Measurements from ENCODE around the gene SRSF12.
A peak's percentile ranks its signal among the peaks of the same experiment; 100 is the strongest.
"Not testable (repeated sequence)": the region's sequence is repeated elsewhere in the genome, so short reads cannot be mapped to it uniquely, and the experiment has no call there.

SRSF12 gene

DNA sequence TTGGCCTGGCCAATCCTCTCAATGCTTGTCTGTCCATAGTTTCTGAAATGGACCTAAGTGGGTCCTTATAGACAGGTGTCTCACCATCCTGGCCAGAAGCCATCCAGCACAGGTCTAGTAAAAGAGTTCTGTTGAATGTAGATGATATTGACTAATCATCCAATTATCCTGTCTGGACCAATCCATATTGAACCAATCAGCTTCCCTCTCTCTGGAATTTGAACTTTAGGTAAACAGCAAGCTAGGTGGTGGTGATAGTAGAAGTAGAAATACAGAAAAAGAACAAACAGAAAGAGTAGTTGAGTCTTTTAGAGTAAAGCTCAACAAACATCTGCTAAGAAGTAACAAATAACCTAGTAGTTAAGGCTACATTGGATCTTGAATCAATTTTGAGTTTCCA is 46.8 kb downstream of the SRSF12 start:
- no peak for DNase-seq (ENCODE audit: low read depth in 2 of 2)

DNA sequence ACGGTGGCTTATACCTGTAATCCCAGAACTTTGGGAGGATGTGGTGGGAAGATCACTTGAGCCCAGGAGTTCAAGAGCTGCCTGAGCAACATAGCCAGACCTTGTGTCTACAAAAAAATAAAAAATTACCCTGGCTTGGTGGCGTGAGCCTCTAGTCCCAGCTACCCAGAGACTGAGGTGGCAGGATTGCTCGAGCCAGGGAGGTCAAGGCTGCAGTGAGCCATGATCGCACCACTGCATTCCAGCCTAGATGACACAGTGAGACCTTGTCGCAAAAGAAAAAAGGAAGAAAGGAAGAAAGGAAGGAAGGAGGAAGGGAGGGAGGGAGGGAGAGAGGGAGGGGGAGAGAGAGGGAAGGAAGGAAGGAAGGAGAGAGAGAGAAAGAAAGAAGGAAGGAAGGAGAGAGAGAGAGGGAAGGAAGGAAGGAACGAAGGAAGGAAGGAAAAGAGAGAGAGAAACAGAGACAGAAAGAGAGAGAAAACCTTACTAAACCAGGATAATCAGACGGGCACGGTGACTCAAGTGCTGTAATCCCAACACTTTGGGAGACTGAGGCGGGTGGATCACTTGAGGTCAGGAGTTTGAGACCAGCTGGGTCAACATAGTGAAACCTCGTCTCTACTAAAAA is 48.2 kb downstream of the SRSF12 start:
- DNase-seq (ENCODE audit: low read depth in 2 of 2) = no peak

- DNase-seq (ENCODE audit: low read depth in 2 of 2) = no peak
Measured at GRCh38 chr6:89068695-89069094, 49.2 kb downstream of the SRSF12 start.

GRCh38 chr6:89067796-89068195 is 50.1 kb downstream of the SRSF12 start:
- DNase-seq (ENCODE audit: low read depth in 2 of 2) = no peak

DNA sequence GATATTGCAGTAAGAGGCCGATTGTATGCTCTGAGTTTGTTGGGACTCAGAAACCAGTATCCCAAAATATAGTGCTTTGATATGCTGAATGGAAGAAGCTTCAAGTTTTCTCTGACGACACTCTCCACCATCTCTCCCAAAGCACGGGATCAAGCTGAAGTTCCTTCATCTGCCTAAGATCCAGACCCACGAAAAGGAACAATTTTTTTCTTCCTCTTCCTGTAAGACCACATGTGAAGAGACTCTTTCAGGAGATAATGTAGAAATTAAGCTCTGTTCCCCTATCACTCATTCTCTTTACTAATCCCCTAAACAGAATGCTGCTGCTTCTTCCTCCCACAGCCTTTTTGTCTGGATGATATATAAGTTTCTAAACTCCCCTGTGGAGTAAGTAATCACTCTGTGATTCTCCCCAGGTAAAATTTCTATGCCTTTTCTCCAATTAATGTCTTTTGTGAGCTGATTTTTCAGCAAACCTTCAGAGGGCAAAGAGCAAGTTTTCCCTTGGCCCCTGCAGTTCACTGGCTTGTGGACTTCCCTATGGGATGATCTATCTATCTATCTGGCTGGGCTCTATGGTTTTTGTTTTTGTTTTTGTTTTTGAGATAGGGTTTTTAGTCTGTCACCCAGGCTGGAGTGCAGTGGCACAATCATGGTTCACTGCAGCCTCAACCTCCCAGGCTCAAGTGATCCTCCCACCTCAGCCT is 50.8 kb downstream of the SRSF12 start:
- no peak for DNase-seq (ENCODE audit: low read depth in 2 of 2)

DNA sequence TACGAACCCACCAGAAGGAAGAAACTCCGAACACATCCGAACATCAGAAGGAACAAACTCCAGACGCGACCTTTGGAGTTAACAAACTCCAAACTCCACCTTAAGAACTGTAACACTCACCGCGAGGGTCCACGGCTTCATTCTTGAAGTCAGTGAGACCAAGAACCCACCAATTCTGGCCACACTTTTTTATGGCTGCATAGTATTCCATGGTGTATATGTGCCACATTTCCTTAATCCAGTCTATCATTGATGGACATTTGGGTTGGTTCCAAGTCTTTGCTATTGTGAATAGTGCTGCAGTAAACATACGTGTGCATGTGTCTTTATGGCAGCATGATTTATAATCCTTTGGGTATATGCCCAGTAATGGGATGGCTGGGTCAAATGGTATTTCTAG is 51.8 kb downstream of the SRSF12 start:
- DNase-seq (ENCODE audit: low read depth in 2 of 2) = not testable (repeated sequence)

DNA sequence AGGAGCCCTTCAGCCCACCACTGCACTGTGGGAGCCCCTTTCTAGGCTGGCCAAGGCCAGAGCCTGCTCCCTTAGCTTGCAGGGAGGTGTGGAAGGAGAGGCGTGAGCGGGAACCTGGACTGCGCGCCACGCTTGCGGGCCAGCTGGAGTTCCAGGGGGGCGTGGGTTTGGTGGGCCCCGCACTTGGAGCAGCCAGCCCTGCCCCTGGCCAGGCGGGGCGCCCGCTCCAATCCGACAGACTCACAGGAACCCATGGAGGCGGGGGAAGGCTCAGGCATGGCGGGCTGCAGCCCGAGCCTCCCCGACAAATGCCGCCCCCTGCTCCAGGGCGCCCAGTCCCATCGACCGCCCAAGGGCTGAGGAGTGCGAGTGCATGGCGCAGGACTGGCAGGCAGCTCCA is 52.9 kb downstream of the SRSF12 start:
- DNase-seq (ENCODE audit: low read depth in 2 of 2) = not testable (repeated sequence)

- DNase-seq (ENCODE audit: low read depth in 2 of 2) = no peak
Measured at GRCh38 chr6:89063881-89064280, 54.0 kb downstream of the SRSF12 start.

- no peak for DNase-seq (ENCODE audit: low read depth in 2 of 2)
Measured at GRCh38 chr6:89059227-89059626, 58.6 kb downstream of the SRSF12 start.

- DNase-seq (ENCODE audit: low read depth in 2 of 2) = no peak
Measured at GRCh38 chr6:89058627-89059026, 59.2 kb downstream of the SRSF12 start.

DNA sequence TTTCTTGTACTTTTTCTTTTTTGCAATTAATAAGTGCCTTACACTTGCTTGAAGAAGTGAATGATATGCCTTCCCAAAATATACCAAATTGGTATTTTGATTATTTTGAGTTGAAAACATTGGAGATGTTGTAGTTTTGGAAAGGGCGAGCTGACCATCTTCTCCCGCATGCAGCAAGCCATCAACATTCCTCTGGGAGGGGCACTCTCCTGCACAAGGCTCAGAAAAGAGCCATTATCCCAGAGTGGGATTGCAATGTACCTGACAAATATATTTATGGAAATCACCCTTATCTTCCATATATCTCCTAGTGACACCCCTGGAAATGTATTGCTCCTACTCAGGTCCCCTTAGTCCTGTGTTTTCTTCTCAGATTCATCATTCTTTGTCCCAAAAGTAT is 60.1 kb downstream of the SRSF12 start:
- no peak for DNase-seq (ENCODE audit: low read depth in 2 of 2)

DNA sequence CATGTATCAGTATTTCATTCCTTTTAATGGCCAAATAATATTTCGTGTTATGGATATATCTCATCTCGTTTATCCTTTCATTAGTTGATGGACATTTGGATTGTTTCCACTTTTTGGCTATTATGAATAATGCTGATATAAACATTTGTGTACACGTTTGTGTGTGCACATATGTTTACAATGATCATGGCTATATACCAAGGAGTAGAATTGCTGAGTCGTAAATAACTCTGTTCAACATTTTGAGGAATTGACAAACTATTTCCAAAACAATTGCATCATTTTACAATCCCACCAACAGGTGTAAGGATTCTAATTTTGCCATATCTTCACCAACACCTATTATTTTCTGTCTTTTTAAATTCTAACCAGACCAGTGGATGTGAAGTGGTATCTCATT is 63.7 kb downstream of the SRSF12 start:
- no peak for DNase-seq (ENCODE audit: low read depth in 2 of 2)

- no peak for DNase-seq (ENCODE audit: low read depth in 2 of 2)
Measured at GRCh38 chr6:89051676-89052075, 66.2 kb downstream of the SRSF12 start.

DNA sequence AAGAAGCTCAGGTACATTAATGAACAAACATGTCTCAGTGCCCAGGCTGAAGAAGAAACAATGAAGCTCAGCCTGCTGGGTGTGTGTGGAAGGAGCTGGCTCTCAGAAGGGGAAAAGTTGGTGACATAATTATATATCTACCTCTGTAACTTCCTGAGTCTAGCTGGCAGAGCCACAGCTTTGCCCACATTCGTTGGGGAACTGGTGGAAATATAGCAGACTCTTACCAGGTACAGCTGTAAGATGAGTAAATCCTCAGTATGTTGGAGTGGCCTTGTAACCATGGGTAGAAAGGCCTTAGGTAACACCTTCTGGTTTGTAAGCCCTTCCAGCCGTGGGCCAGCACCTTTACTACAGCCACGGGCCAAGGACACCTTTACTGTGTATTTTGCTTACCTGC is 67.2 kb downstream of the SRSF12 start:
- no peak for DNase-seq (ENCODE audit: low read depth in 2 of 2)

GRCh38 chr6:89050155-89050554 is 67.7 kb downstream of the SRSF12 start:
- peak in 1 of 2 experiments; percentile 41 for DNase-seq (ENCODE audit: low read depth in 2 of 2)

DNA sequence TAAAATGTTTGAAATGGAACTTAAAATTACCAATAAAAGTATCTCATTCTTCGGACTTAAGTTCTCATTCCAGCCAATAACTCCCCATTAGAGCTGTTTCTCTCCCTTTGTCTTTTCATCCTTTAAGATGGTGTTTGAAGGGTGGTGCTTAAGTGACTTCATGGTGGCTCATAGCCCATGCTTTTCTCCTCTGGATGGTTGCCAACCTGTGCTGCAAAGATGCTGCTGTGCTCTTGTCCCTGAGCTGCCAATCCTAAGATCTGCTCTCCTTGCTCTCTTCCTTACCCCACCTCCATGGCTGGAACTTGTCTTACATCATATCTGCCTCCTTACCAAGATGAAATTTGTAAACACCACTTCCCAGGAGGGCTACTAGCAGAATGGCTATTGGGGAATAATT is 68.9 kb downstream of the SRSF12 start:
- DNase-seq (ENCODE audit: low read depth in 2 of 2) = no peak

DNA sequence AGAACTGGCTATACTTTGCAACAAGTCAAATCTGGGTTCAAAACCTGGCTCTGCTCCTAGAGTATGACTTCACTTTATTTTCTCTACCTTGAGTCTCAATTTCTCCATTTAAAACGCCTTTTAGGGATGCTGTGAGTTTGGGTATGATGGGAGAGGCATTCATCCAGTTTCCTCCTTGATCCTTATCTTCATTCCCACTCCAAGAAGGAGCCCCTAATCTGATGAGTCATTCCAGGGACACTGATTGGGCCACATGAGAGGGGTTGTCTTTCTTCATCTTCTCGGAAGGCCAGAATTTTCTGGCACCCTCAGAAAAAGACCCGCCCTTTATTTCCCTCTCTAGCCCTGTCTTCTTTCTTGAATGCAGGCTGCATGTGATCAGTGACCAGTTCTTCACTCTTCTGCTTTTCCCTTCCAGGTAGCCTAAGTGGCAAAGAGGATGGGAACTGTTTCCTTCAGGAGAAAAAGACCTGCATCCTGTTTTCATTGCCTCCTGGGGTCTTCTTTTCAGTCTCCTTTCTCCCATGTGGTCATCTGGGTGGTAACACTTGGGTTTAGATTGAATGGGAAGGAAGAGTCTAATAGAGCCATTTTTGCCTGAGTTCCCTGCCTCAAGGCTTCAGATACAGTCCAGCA is 69.5 kb downstream of the SRSF12 start:
- no peak for DNase-seq (ENCODE audit: low read depth in 2 of 2)

DNA sequence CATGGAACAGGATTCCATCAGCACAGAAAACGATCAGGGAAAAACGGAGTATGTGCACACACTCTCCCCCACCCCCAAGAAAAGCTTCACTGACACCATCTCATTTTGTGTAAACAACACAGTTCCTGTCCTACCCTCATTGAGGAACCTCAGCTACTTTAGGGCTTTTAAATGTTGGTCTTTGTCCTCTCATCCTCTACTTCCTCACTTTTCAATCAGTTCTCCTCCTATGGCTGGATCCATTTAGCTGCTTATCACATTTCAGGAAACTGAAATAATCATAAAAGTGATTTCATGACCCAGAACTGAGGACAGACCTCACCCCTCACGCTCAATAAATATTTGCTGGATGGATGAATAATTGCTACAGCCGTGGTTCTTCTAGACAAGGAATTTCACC is 70.4 kb downstream of the SRSF12 start:
- DNase-seq (ENCODE audit: low read depth in 2 of 2) = no peak

All from fibroblast of skin of left biceps (primary cell).